A549 (cell line): Measurements from ENCODE around the gene CYP4F3. TPM values are rescaled to one million over a fixed set of nuclear protein-coding genes. Genes with fewer than 3 reads are reported as not detected.

Experiments used
- ATAC-seq, 2 experiments: fragments of 200-7000 bp in 1 of 2; fragments of >200 bp in 1 of 2; cut with Nextera tagmentation in 1 of 2; cut with Tn5 transposase in 1 of 2; 3 replicates each; pipeline versions ENCODE4 v1.8.0 to v1.9.1; 2018 to 2020; ENCODE audit warnings: mild to moderate bottlenecking in 1 of 2, moderate library complexity in 1 of 2
- CTCF ChIA-PET: fragments of 300-600 bp; sonication (Branson Sonifier 250); formaldehyde crosslinking; extraction: SDS; loops from one replicate; lab custom pipeline; 2021; ENCODE audit warnings: antibody characterized with exemption, inconsistent platforms; lab: Yijun Ruan, JAX
- POLR2A ChIA-PET: fragments of 350-600 bp; formaldehyde crosslinking; extraction: SDS; loops from one replicate; lab custom pipeline; 2021; ENCODE audit warnings: antibody characterized with exemption, inconsistent platforms; lab: Yijun Ruan, JAX
- DNase-seq, 2 experiments: peaks; one replicate each; pipeline versions ENCODE4 v3.0.0 to v3.0.0-alpha.2; 2011 to 2016; ENCODE audit warnings: low read depth in 1 of 2, low spot score in 1 of 2
- FAIRE-seq: peaks from 2 replicates; lab custom pipeline; 2011; peaks lifted over from hg19 to GRCh38; lab: Jason Lieb, UNC
- H3K27ac ChIP-seq, 2 experiments: fragments of >200 bp; sonication (Bioruptor Twin); formaldehyde crosslinking; 3 replicates each; pipeline ENCODE4 v1.5.1; 2016 to 2017
- H3K4me1 ChIP-seq: fragments of >200 bp; sonication (Bioruptor Twin); formaldehyde crosslinking; 3 replicates; pipeline ENCODE4 v1.6.1; 2016
- H3K4me2 ChIP-seq: fragments of >200 bp; sonication (Bioruptor Twin); formaldehyde crosslinking; 3 replicates; pipeline ENCODE4 v1.6.1; 2016
- H3K4me3 ChIP-seq: fragments of >200 bp; sonication (Bioruptor Twin); formaldehyde crosslinking; 3 replicates; pipeline ENCODE4 v1.5.1; 2016
- H3K9me3 ChIP-seq: fragments of >200 bp; sonication (Bioruptor Twin); formaldehyde crosslinking; 3 replicates; pipeline ENCODE4 v1.6.1; 2016
- BCL3 ChIP-seq: fragments of >200 bp; sonication (Bioruptor Twin); formaldehyde crosslinking; IDR thresholded peaks from 3 replicates; pipeline ENCODE4 v1.6.1; 2016
- BHLHE40 ChIP-seq: IDR thresholded peaks from 2 replicates; pipeline ENCODE4 v1.6.1; 2012; ENCODE audit warnings: low read depth, low read length, inconsistent platforms
- CBX2 ChIP-seq: fragments of 200-600 bp; sonication (generic); IDR thresholded peaks from 2 replicates; pipeline ENCODE4 v1.6.1; 2016; ENCODE audit warnings: low read depth, mild to moderate bottlenecking, borderline replicate concordance
- CHD4 ChIP-seq: fragments of 200-600 bp; sonication (generic); IDR thresholded peaks from 2 replicates; pipeline ENCODE4 v1.6.1; 2016; ENCODE audit warnings: antibody characterized with exemption, mild to moderate bottlenecking, borderline replicate concordance
- EHMT2 ChIP-seq: fragments of 200-600 bp; sonication (generic); IDR thresholded peaks from 2 replicates; pipeline ENCODE4 v1.6.1; 2016; ENCODE audit warnings: antibody characterized with exemption, low read depth, mild to moderate bottlenecking, moderate library complexity
- EP300 ChIP-seq, 2 experiments: fragments of >200 bp; sonication (Bioruptor Twin); formaldehyde crosslinking; IDR thresholded peaks; 2 replicates in 1 of 2; 3 replicates in 1 of 2; pipeline ENCODE4 v1.6.1; 2016 to 2017
- FOXS1 ChIP-seq: fragments of 250-450 bp; sonication (Bioruptor Pico); IDR thresholded peaks from 2 replicates; pipeline ENCODE4 v1.5.0; 2020; ENCODE audit warnings: mild to moderate bottlenecking, moderate library complexity
- JUNB ChIP-seq: fragments of >200 bp; sonication (Bioruptor Twin); formaldehyde crosslinking; IDR thresholded peaks from 2 replicates; pipeline ENCODE4 v1.6.1; 2016
- KDM1A ChIP-seq: fragments of 200-600 bp; sonication (generic); IDR thresholded peaks from 2 replicates; pipeline ENCODE4 v1.6.1; 2016; ENCODE audit warnings: low read depth, mild to moderate bottlenecking
- KDM5A ChIP-seq: fragments of 200-600 bp; sonication (generic); IDR thresholded peaks from 2 replicates; pipeline ENCODE4 v1.6.1; 2016; ENCODE audit warnings: antibody characterized with exemption, mild to moderate bottlenecking
- MAFK ChIP-seq: fragments of 450-650 bp; IDR thresholded peaks from 2 replicates; pipeline ENCODE4 v1.6.1; 2014; ENCODE audit not compliant: partially characterized antibody
- MAZ ChIP-seq: fragments of 150-350 bp; IDR thresholded peaks from 2 replicates; pipeline ENCODE4 v1.6.1; 2014; ENCODE audit warnings: antibody characterized with exemption, low read depth, low read length, borderline replicate concordance
- NR3C1 ChIP-seq: fragments of >200 bp; sonication (Bioruptor Twin); formaldehyde crosslinking; IDR thresholded peaks from 3 replicates; pipeline ENCODE4 v1.6.1; 2017
- POLR2A ChIP-seq: IDR thresholded peaks from 2 replicates; pipeline ENCODE4 v1.6.1; 2012; ENCODE audit warnings: mild to moderate bottlenecking, low read length
- RARB ChIP-seq: fragments of 250-450 bp; sonication (Bioruptor Pico); IDR thresholded peaks from 2 replicates; pipeline ENCODE4 v1.8.0; 2021; ENCODE audit warnings: mild to moderate bottlenecking, moderate library complexity
- REST ChIP-seq: fragments of 200-600 bp; sonication (generic); IDR thresholded peaks from 2 replicates; pipeline ENCODE4 v1.6.1; 2016; ENCODE audit warnings: antibody characterized with exemption, mild to moderate bottlenecking, moderate library complexity
- RNF2 ChIP-seq: fragments of 200-600 bp; sonication (generic); IDR thresholded peaks from 2 replicates; pipeline ENCODE4 v1.6.1; 2016; ENCODE audit warnings: low read depth, mild to moderate bottlenecking, antibody characterized with exemption, moderate library complexity, borderline replicate concordance
- SREBF2 ChIP-seq: fragments of 450-650 bp; IDR thresholded peaks from 2 replicates; pipeline ENCODE4 v1.6.1; 2014; ENCODE audit warnings: mild to moderate bottlenecking, moderate library complexity
- ZC3H11A ChIP-seq: fragments of 450-650 bp; IDR thresholded peaks from 2 replicates; pipeline ENCODE4 v1.6.1; 2014; ENCODE audit warnings: antibody characterized with exemption, mild to moderate bottlenecking
- ZFP36 ChIP-seq: fragments of 450-650 bp; IDR thresholded peaks from 2 replicates; pipeline ENCODE4 v1.6.1; 2014; ENCODE audit warnings: borderline replicate concordance; ENCODE audit not compliant: partially characterized antibody
- ZNF302 ChIP-seq: fragments of 250-450 bp; sonication (Bioruptor Pico); IDR thresholded peaks from 2 replicates; pipeline ENCODE4 v1.9.0; 2021; ENCODE audit warnings: inconsistent platforms, mild to moderate bottlenecking, moderate library complexity
- WGBS: methylation state at CpG from one replicate; pipeline ENCODE4 v1.1.6; 2017; ENCODE audit errors: missing lambda C conversion rate; 5-methylcytosine and 5-hydroxymethylcytosine counted together
- polyA plus RNA-seq, 4 experiments: library from polyadenylated mRNA; depleted of rRNA in 3 of 4; stranded (reverse); fragments of >200 nt; fragmentation: RNase III in 1 of 4; extraction: RNeasy Plus Mini Kit Qiagen cat#74134 plus additional on column Dnase treatment in 1 of 4; gene quantifications; 2 replicates in 3 of 4; 3 replicates in 1 of 4; pipeline ENCODE4 v1.2.3, GENCODE V29; 2011 to 2017
- TF ChIP-seq, protein P1 (sequence below): fragments of >200 bp; sonication (Bioruptor Twin); formaldehyde crosslinking; IDR thresholded peaks from 2 replicates; pipeline ENCODE4 v1.6.1; 2016
- TF ChIP-seq, protein P2 (sequence below): IDR thresholded peaks from 2 replicates; pipeline ENCODE4 v1.6.1; 2012

Gene CYP4F3
- polyA plus RNA-seq, 2 of the 4 experiments (the other 2 are of a cell fraction): 8.9 to 33.2 TPM

DNA sequence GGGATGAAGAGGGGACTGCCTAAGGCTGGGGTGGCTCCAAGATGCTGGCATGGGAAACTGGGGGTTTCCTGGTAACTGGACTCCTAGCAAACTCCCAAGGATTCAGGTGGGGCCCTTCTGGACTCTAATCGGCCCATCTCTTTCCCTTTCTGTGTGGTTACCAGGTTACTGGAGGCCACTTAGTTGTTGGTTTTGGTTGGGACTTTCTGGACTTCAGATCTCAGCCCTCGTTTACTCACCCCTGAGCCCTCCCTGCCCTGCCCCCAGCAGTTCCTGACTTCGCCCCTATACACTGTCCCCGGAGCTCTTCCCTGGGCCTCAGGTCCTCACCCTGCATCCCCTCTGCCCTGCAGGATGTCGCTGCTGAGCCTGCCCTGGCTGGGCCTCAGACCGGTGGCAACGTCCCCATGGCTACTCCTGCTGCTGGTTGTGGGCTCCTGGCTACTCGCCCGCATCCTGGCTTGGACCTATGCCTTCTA lies 32.5 kb downstream of the CYP4F3 start:
- Histone ChIP-seq H3K4me3 (peak overlapping the region; percentile 6; the same call in 1 of the 3 replicates), H3K4me2 (peak overlapping the region; percentile 58), H3K27ac (peak overlapping the region; percentile 27 to 80; a peak in 5 of 6 replicates), H3K9me3 (no peaks in the 10 kb centered on the region), H3K4me1 (peaks cover 14% of the 10 kb centered on the region; the same call in 2 of the 3 replicates)
- ChIA-PET POLR2A (no interaction called here), CTCF (interaction anchor here (0.6 to 1.0 kb wide), 2 partner anchors 42 to 232 kb away, joined by 3 read pairs; no protein-coding TSS in a partner anchor)
- TF ChIP-seq EHMT2: no peak
- no peak for TF ChIP-seq ZFP36
- TF ChIP-seq ZNF302 (CRISPR knock-in tag): no peak
- TF ChIP-seq CBX2: no peak
- no peak for TF ChIP-seq KDM5A
- no peak for TF ChIP-seq ZC3H11A
- no peak for TF ChIP-seq EP300 (IDR thresholded peaks at IDR 0.05)
- TF ChIP-seq BCL3: no peak
- no peak for TF ChIP-seq SREBF2
- no peak for TF ChIP-seq JUNB
- DNase-seq (peak in 1 of 2 experiments; percentile 63), ATAC-seq (peak; percentile 69 to 78), FAIRE-seq (no peak)
- 5% methylated on average over 4 of the region's 9 CpGs for WGBS

DNA sequence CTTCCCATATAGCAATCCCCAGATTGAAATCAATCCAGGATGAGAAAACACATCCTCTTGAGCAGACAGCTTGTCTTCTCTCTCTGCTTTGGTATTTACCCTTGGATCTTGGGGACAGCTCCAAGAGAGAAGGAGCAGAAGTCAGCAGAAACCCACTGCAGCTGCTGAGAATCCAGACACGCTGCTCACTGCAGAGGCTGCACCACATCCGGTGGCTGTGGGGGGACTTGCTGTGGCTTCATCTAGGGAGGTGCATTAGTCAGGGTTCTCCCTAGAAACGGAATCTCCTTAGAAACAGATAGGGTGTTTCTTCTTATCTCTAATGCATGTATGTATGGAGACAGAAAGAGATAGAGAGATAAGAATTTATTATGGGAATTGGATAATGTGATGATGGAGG lies 34.9 kb downstream of the CYP4F3 start:
- H3K4me2 ChIP-seq: no peak overlapping the region
- 67% methylated on average over 1 of the region's 3 CpGs for WGBS
- POLR2A ChIA-PET: no interaction called here
- CTCF ChIA-PET: no interaction called here
- H3K4me3 ChIP-seq: no peak overlapping the region
- DNase-seq (no peak), ATAC-seq (no peak), FAIRE-seq (no peak)
- no peaks in the 10 kb centered on the region for H3K9me3 ChIP-seq
- H3K4me1 ChIP-seq: peaks cover 14% of the 10 kb centered on the region; the same call in 2 of the 3 replicates
- TF ChIP-seq CHD4: no peak
- TF ChIP-seq, protein P1, sequence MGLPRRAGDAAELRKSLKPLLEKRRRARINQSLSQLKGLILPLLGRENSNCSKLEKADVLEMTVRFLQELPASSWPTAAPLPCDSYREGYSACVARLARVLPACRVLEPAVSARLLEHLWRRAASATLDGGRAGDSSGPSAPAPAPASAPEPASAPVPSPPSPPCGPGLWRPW: no peak
- no peak for TF ChIP-seq BCL3
- no peak for TF ChIP-seq REST
- TF ChIP-seq KDM1A: no peak
- no peak for TF ChIP-seq RARB (CRISPR knock-in tag)
- no peak for TF ChIP-seq MAZ
- no peak for TF ChIP-seq EP300 (IDR thresholded peaks at IDR 0.05)
- TF ChIP-seq POLR2A: no peak
- TF ChIP-seq RNF2: no peak
- no peak for TF ChIP-seq ZFP36
- no peak for TF ChIP-seq FOXS1 (CRISPR knock-in tag)
- TF ChIP-seq MAFK: no peak
- TF ChIP-seq NR3C1: no peak
- TF ChIP-seq, protein P2, sequence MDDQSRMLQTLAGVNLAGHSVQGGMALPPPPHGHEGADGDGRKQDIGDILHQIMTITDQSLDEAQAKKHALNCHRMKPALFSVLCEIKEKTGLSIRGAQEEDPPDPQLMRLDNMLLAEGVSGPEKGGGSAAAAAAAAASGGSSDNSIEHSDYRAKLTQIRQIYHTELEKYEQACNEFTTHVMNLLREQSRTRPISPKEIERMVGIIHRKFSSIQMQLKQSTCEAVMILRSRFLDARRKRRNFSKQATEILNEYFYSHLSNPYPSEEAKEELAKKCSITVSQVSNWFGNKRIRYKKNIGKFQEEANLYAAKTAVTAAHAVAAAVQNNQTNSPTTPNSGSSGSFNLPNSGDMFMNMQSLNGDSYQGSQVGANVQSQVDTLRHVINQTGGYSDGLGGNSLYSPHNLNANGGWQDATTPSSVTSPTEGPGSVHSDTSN: no peak
- TF ChIP-seq EHMT2: no peak
- TF ChIP-seq JUNB: no peak
- no peak for TF ChIP-seq CBX2
- no peak for TF ChIP-seq BHLHE40
- TF ChIP-seq, all 56 proteins: peak for 0
- H3K27ac ChIP-seq: no peak overlapping the region
